Measurements from ENCODE around the gene TANK.

- TF ChIP-seq, protein P1, sequence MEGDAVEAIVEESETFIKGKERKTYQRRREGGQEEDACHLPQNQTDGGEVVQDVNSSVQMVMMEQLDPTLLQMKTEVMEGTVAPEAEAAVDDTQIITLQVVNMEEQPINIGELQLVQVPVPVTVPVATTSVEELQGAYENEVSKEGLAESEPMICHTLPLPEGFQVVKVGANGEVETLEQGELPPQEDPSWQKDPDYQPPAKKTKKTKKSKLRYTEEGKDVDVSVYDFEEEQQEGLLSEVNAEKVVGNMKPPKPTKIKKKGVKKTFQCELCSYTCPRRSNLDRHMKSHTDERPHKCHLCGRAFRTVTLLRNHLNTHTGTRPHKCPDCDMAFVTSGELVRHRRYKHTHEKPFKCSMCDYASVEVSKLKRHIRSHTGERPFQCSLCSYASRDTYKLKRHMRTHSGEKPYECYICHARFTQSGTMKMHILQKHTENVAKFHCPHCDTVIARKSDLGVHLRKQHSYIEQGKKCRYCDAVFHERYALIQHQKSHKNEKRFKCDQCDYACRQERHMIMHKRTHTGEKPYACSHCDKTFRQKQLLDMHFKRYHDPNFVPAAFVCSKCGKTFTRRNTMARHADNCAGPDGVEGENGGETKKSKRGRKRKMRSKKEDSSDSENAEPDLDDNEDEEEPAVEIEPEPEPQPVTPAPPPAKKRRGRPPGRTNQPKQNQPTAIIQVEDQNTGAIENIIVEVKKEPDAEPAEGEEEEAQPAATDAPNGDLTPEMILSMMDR (IDR thresholded peaks at IDR 0.05) = no peak
- no peak for TF ChIP-seq POLR2A (IDR thresholded peaks at IDR 0.05)
Measured at GRCh38 chr2:161209902-161210301, 49.7 kb downstream of the TANK start.
